Activated CD4-positive, alpha-beta T cell treated with anti-CD3 and anti-CD28 coated beads, Interleukin-2, amount 10 ng/mL, durations not matched to agents 7 days and 5 days (primary cell): ENCODE data around the gene PMPCB. TPM values are rescaled to one million over a fixed set of nuclear protein-coding genes. Genes with fewer than 3 reads are reported as not detected.

Source experiments
- CTCF ChIA-PET: fragments of 350-600 bp; sonication (Branson Sonifier 250); formaldehyde crosslinking; loops from one replicate; lab custom pipeline; 2021; ENCODE audit warnings: antibody characterized with exemption; lab: Charles Lee
- POLR2A ChIA-PET: fragments of 350-600 bp; sonication (Branson Sonifier 250); formaldehyde crosslinking; loops from one replicate; lab custom pipeline; 2021; ENCODE audit warnings: antibody characterized with exemption; lab: Charles Lee
- DNase-seq: peaks from one replicate; pipeline ENCODE4 v3.0.0-alpha.2; 2020
- H3K27ac Mint-ChIP-seq: one replicate; pipeline ENCODE4 v1.8.0; 2021; ENCODE audit warnings: mild to moderate bottlenecking, moderate library complexity, mixed read lengths
- H3K27me3 Mint-ChIP-seq: one replicate; pipeline ENCODE4 v1.8.0; 2021; ENCODE audit warnings: mixed read lengths
- H3K36me3 Mint-ChIP-seq: one replicate; pipeline ENCODE4 v1.8.0; 2021; ENCODE audit warnings: low read depth, mixed read lengths
- H3K4me1 Mint-ChIP-seq: one replicate; pipeline ENCODE4 v1.8.0; 2021; ENCODE audit warnings: mixed read lengths
- H3K4me3 Mint-ChIP-seq: one replicate; pipeline ENCODE4 v1.8.0; 2021; ENCODE audit warnings: mild to moderate bottlenecking, moderate library complexity, mixed read lengths
- H3K9me3 Mint-ChIP-seq: one replicate; pipeline ENCODE4 v1.8.0; 2021; ENCODE audit warnings: mixed read lengths
- total RNA-seq, 2 experiments: library from RNA; stranded (reverse); gene quantifications; one replicate each; pipeline ENCODE4 v1.2.3, GENCODE V29; 2021

The PMPCB gene
- total RNA-seq, 2 experiments from 2014 or later, result 59.5 to 60.7 TPM

DNA sequence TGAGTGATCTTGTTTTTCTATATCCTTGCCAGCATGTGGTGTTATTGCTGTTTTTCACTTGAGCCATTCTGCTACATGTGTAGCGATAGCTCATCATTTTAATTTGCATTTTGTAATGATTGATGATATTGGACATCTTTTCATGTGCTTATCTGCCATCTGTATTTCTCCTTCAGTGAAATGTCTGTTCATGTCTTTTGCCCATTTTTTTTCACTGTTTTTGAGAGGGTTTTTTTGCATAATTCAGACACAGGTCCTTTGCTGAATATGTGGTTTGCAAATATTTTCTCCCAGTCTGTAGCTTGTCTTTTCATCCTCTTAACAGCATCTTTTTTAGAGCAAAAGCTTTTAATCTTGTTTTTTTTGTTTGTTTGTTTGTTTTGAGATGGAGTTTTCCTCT lies 3.7 kb upstream of the PMPCB start:
- DNase-seq, result no peak
- no peaks in the 10 kb centered on the region for H3K9me3 Mint-ChIP-seq
- H3K4me3 Mint-ChIP-seq, result no peak overlapping the region
- ChIA-PET CTCF (no interaction called here), POLR2A (no interaction called here)
- H3K27me3 Mint-ChIP-seq, result peaks cover 17% of the 10 kb centered on the region
- H3K27ac Mint-ChIP-seq, result no peak overlapping the region
- peaks cover 22% of the 10 kb centered on the region for H3K4me1 Mint-ChIP-seq
- H3K36me3 Mint-ChIP-seq, result peaks cover 1% of the 10 kb centered on the region

DNA sequence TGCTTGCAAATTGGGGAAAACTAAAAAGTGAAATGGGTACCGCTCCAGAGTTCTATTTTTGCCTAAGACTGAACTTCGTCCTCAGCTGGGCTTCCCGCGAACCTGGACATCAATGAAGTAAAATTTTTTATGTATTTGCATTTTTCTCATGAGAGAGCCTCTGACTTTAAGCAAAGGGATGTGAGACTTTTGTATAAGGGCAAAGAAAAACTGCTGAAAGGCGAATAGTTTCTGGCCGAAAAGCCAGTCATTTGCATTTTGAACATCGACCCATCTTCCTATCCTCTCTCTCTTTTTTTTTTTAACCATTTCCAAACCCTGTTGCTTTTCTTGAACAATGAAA lies 573 bp downstream of the PMPCB start:
- Mint-ChIP-seq H3K27me3 (peaks cover 7% of the 10 kb centered on the region), H3K9me3 (no peaks in the 10 kb centered on the region), H3K4me3 (peak overlapping the region; percentile 84), H3K36me3 (peaks cover 29% of the 10 kb centered on the region), H3K4me1 (peaks cover 41% of the 10 kb centered on the region), H3K27ac (peak overlapping the region; percentile 88)
- DNase-seq, result no peak
- ChIA-PET POLR2A (no interaction called here), CTCF (interaction anchor here (0.7 to 2.9 kb wide), 2 partner anchors 14 to 111 kb away, joined by 4 to 9 read pairs; no protein-coding TSS in a partner anchor)

DNA sequence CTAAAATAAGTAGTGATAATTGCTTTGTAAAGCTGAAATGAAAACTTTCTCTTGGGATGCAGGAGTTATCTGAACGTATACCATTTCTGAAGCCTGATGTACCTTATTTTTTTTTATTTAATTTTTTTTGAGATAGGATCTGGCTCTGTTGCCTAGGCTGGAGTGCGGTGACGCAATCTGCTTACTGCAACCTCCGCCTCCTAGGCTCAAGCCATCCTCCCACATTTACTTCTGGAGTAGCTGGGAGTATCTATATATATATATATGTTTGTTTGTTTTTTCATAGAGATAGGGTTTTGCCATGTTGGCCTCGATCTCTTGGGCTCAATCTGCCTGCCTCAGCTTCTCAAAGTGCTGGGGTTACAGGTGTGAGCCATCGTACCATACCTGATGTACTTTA lies 2.4 kb downstream of the PMPCB start:
- Mint-ChIP-seq H3K27me3 (no peaks in the 10 kb centered on the region), H3K4me1 (peaks cover 47% of the 10 kb centered on the region), H3K27ac (peak overlapping the region; percentile 9), H3K4me3 (no peak overlapping the region), H3K9me3 (no peaks in the 10 kb centered on the region), H3K36me3 (peaks cover 43% of the 10 kb centered on the region)
- no peak for DNase-seq
- ChIA-PET CTCF (interaction anchor here (1.3 to 2.9 kb wide), 2 partner anchors 8 to 13 kb away, joined by 4 to 9 read pairs; no protein-coding TSS in a partner anchor), POLR2A (no interaction called here)

DNA sequence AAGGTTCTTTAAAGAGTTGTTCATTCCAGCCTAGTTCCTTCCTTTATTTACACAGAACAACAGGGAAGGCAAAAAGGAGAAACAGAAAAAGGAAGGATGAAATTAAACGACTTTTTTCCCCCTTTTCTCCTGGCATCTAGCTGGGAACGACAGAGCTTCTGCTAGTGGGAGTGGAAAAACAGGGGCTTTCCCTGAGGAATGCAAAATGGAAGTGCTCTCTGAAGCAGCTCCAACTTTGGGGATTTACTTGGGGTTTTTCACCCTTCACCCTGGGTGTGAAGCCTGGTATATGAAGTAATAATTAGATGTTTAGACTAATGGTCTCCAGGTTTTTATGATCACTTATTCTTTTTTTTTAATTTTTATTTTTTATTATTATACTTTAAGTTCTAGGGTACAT lies 4.2 kb downstream of the PMPCB start:
- H3K4me1 Mint-ChIP-seq, result peaks cover 42% of the 10 kb centered on the region
- H3K36me3 Mint-ChIP-seq, result peaks cover 54% of the 10 kb centered on the region
- no peaks in the 10 kb centered on the region for H3K27me3 Mint-ChIP-seq
- H3K27ac Mint-ChIP-seq, result no peak overlapping the region
- DNase-seq, result no peak
- no peak overlapping the region for H3K4me3 Mint-ChIP-seq
- ChIA-PET POLR2A (no interaction called here), CTCF (interaction anchor here (1.2 kb wide), 1 partner anchor 8 kb away, joined by 3 read pairs; no protein-coding TSS in a partner anchor)
- no peaks in the 10 kb centered on the region for H3K9me3 Mint-ChIP-seq

DNA sequence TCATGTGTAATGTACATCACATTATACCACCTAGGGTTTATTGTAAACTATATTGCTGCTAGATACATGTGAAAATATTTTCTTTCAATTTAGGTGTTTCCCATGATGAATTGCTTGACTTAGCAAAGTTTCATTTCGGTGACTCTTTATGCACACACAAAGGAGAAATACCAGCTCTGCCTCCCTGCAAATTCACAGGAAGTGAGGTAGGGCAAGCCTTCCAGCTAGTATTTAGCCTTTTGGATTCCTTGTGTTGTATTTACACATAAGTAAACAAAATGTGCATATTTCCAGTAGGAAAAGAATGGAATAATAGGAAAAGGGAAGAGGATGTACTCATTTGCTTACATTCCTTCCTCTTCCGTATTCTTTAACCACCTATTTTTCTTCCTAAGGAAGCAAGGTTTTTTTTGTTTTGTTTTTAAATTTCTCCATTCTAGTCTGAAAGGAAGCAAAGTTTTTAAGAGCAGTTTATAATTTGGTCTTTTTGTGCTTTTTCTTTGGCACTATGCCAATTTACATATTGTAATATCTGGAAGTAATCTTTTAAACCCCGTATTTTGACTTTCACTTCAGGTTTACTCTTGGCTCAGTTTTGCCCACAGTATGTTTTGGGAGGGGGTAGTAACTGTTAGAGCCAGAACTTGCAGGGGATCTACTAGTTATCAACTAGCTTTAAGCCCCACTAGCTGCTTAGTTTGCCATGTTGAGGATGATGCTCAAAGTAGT lies 10.4 kb downstream of the PMPCB start:
- no peak for DNase-seq
- Mint-ChIP-seq H3K27me3 (no peaks in the 10 kb centered on the region), H3K4me3 (no peak overlapping the region), H3K36me3 (peaks cover 68% of the 10 kb centered on the region), H3K27ac (no peak overlapping the region), H3K4me1 (peaks cover 10% of the 10 kb centered on the region), H3K9me3 (no peaks in the 10 kb centered on the region)
- POLR2A ChIA-PET, result interaction anchor here (0.6 kb wide), 1 partner anchor 105 kb away, joined by 3 read pairs; no protein-coding TSS in a partner anchor
- CTCF ChIA-PET, result interaction anchor here (0.6 to 1.3 kb wide), 2 partner anchors 9 to 65 kb away, joined by 4 read pairs; no protein-coding TSS in a partner anchor

DNA sequence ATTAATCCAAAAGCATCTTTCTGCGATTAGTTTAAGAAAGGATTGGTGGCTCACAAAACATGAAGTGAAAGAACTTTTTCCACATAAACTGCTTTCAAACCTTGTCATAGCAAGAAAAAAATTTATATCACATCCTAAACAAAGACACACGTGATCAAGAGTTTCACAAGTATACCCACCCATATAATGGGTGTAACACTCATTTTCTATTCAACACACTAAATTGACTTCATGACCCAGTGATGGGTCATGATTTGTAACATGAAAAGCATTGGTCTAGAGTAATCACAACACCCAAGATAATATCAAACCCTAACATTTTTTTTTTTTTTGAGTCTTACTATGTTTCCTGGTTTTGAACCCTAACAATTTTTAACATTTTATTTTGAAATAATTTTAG lies 17.6 kb downstream of the PMPCB start:
- CTCF ChIA-PET, result interaction anchor here (0.9 kb wide), 1 partner anchor 11 kb away, joined by 5 read pairs; no protein-coding TSS in a partner anchor
- Mint-ChIP-seq H3K36me3 (peaks cover 75% of the 10 kb centered on the region), H3K27me3 (no peaks in the 10 kb centered on the region), H3K4me1 (peaks cover 3% of the 10 kb centered on the region), H3K9me3 (no peaks in the 10 kb centered on the region), H3K4me3 (no peak overlapping the region), H3K27ac (no peak overlapping the region)
- DNase-seq, result no peak
- POLR2A ChIA-PET, result no interaction called here

DNA sequence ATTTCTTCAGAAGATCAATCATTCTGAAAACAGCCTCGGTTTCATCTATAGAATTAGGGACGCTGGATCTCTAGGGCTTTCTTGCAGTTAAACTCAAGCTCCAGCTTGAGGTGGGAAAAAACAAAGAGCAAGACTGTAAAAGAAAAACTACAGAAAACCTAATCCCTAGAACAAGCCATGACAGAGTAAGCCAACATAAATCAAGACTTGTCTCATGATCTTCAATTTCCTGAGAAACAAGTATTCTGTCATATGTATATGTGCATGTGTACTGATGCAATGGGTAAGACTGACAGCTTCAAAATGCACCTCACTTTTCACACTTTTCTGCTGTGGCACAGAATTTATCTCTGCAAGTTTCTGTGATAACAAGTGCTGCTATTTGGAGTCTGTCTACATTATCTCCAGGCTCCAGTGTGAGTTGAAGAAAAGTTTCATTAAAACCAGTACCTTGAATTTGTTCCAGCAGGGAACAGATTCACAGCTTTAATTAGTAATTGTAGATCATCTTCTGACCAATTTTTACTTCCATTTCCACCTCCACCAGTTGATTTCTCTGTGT lies 19.2 kb downstream of the PMPCB start:
- no peaks in the 10 kb centered on the region for H3K27me3 Mint-ChIP-seq

DNA sequence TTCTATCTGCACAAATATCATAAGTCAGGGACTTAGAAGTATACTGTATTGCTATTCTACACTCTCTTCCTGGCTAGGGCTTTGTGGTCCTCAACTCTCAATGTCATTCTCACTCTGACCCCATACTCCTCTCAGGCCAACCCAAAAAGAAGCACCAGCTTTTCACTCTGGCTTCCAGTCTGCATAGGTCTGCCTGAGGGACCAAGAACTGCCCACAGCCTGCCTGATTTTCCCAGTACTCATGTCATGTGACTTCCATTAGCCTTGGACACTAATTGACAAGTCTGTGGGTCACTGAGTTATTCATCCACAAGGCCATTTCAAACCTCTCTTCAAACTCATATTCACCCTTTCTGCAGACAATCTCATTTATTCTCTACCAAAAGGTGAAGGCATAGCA lies 19.8 kb downstream of the PMPCB start:
- Mint-ChIP-seq H3K4me1 (peaks cover 3% of the 10 kb centered on the region), H3K27ac (peak overlapping the region; percentile 3), H3K9me3 (no peaks in the 10 kb centered on the region), H3K36me3 (peaks cover 66% of the 10 kb centered on the region), H3K4me3 (no peak overlapping the region), H3K27me3 (no peaks in the 10 kb centered on the region)
- ChIA-PET POLR2A (no interaction called here), CTCF (interaction anchor here (0.9 kb wide), 1 partner anchor 16 kb away, joined by 3 read pairs; no protein-coding TSS in a partner anchor)
- no peak for DNase-seq

More for the DNA sequence above, 19.2 kb downstream of the PMPCB start:
- POLR2A ChIA-PET, result no interaction called here
- no peak overlapping the region for H3K27ac Mint-ChIP-seq
- CTCF ChIA-PET, result interaction anchor here (0.6 kb wide), 1 partner anchor 10 kb away, joined by 3 read pairs; no protein-coding TSS in a partner anchor
- peaks cover 70% of the 10 kb centered on the region for H3K36me3 Mint-ChIP-seq
- H3K4me3 Mint-ChIP-seq, result no peak overlapping the region
- no peaks in the 10 kb centered on the region for H3K9me3 Mint-ChIP-seq
- DNase-seq, result no peak
- H3K4me1 Mint-ChIP-seq, result peaks cover 3% of the 10 kb centered on the region

DNA sequence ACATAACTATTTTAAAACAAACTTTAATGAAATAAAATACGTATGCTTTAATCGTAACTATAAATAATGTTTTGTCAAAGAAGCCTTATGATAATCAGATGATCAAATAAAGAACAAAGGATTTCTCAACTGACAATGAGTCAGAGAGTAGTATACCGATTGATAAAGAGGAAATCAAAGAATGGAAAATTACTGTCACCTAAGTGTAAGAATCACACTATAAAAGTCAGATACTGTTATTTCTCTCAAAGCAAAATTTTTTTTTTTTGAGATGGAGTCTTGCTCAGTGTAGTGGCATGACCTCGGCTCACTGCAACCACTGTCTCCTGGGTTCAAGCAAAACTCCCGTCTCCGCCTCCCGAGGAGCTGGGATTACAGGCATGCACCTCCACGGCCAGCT lies 28.5 kb downstream of the PMPCB start:
- ChIA-PET POLR2A (no interaction called here), CTCF (interaction anchor here (0.9 kb wide), 1 partner anchor 14 kb away, joined by 3 read pairs; no protein-coding TSS in a partner anchor)
- Mint-ChIP-seq H3K36me3 (peaks cover 26% of the 10 kb centered on the region), H3K4me1 (peaks cover 5% of the 10 kb centered on the region), H3K9me3 (no peaks in the 10 kb centered on the region), H3K27ac (no peak overlapping the region), H3K4me3 (no peak overlapping the region), H3K27me3 (no peaks in the 10 kb centered on the region)
- DNase-seq, result no peak

DNA sequence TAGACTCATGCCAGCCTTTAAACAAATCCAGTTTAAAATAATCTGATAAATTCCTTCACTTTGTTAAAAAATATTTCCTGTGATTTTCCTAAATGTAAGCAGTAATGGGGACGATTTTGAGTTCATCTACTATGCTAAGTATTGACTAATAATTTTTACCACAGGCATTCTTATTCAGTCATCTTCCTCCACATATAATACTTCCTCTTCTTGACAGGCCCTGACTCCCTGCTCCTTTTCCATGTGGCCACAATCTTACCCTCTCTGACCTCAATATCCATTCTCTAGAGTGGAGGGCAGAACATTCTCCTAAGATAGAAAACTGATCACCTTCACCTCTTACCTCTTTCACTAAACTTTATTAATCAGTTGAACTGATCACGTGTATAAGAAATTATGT lies 39.5 kb downstream of the PMPCB start:
- DNase-seq, result no peak
- POLR2A ChIA-PET, result no interaction called here
- H3K9me3 Mint-ChIP-seq, result no peaks in the 10 kb centered on the region
- no peak overlapping the region for H3K27ac Mint-ChIP-seq
- H3K4me1 Mint-ChIP-seq, result peaks cover 19% of the 10 kb centered on the region
- peaks cover 56% of the 10 kb centered on the region for H3K36me3 Mint-ChIP-seq
- no peaks in the 10 kb centered on the region for H3K27me3 Mint-ChIP-seq
- CTCF ChIA-PET, result interaction anchor here (0.7 kb wide), 1 partner anchor 528 kb away, joined by 4 read pairs; no protein-coding TSS in a partner anchor
- no peak overlapping the region for H3K4me3 Mint-ChIP-seq

DNA sequence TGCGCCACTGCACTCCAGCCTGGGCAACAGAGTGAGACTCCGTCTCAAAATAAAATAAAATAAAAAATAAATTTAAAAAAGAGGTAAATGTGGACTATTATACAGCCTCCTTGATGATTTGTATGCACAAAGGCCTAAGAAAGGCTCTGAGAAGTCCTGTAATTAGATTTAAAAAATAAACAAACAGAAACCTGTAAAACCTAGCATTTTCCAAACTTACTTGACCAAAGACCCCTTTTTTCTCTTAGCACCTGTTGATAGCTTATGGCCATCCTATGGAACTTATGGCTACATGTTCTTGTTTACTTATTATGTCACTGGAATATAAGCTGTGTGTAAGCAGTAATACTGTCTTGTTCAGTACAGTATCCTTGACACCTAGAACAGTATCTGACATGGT lies 41.6 kb downstream of the PMPCB start:
- peaks cover 51% of the 10 kb centered on the region for H3K36me3 Mint-ChIP-seq
- H3K4me3 Mint-ChIP-seq, result no peak overlapping the region
- no peaks in the 10 kb centered on the region for H3K9me3 Mint-ChIP-seq
- POLR2A ChIA-PET, result no interaction called here
- CTCF ChIA-PET, result interaction anchor here (1.2 kb wide), 1 partner anchor 9 kb away, joined by 4 read pairs; the partner anchor contains the start of gene PSMC2
- no peak overlapping the region for H3K27ac Mint-ChIP-seq
- peaks cover 26% of the 10 kb centered on the region for H3K4me1 Mint-ChIP-seq
- DNase-seq, result no peak
- H3K27me3 Mint-ChIP-seq, result no peaks in the 10 kb centered on the region

DNA sequence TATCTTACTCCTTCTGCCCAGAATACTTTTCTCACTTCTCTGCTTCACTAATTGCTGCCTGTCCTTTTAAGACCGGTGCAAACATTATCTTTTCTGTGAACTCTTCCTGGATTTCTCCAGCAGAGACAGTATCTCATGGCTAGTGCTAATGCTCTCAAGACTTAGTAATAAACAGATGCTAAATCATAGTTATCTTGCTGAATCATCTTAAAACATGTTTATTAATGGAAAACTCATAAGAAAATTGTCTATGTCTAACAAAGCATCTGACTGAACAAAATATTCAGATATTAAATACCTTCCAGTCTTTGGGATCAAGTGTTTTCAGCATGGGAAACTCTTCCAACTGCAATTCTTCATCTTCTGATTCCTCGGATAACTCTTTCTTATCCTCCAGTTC lies 44.2 kb downstream of the PMPCB start:
- ChIA-PET POLR2A (no interaction called here), CTCF (no interaction called here)
- no peak overlapping the region for H3K4me3 Mint-ChIP-seq
- H3K27ac Mint-ChIP-seq, result no peak overlapping the region
- no peaks in the 10 kb centered on the region for H3K9me3 Mint-ChIP-seq
- H3K36me3 Mint-ChIP-seq, result peaks cover 46% of the 10 kb centered on the region
- H3K27me3 Mint-ChIP-seq, result no peaks in the 10 kb centered on the region
- DNase-seq, result no peak
- peaks cover 36% of the 10 kb centered on the region for H3K4me1 Mint-ChIP-seq

DNA sequence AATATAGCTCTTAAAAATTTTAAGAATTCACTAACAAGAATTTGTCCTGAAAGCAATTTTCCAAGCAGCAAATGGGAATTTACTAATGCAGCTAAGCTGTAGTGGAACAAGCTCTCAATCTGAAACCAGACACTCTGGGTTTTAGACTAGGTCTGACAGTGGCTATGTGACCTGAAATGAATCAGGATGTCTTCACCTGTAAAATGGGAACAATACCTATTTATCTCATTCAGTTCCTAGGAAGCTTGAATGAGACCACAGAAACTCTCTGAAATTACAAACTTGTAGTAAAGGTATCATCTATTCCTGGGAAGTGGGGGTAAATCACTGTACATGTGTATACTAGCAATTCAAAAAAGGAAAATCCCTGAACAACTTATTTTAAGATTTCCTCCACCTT lies 46.1 kb downstream of the PMPCB start:
- CTCF ChIA-PET, result interaction anchor here (1.4 kb wide), 1 partner anchor 12 kb away, joined by 4 read pairs; no protein-coding TSS in a partner anchor

More for the DNA sequence above, 46.1 kb downstream of the PMPCB start:
- Mint-ChIP-seq H3K4me3 (peak overlapping the region; percentile 92), H3K4me1 (peaks cover 45% of the 10 kb centered on the region), H3K27me3 (no peaks in the 10 kb centered on the region), H3K36me3 (peaks cover 31% of the 10 kb centered on the region), H3K9me3 (no peaks in the 10 kb centered on the region), H3K27ac (peak overlapping the region; percentile 33)
- POLR2A ChIA-PET, result no interaction called here
- no peak for DNase-seq
